T47D (cell line): Measurements from ENCODE around the gene P2RY14.
A peak's percentile ranks its signal among the peaks of the same experiment; 100 is the strongest.

Experiments used
- DNase-seq, 2 experiments: peaks; one replicate each; pipeline versions ENCODE4 v3.0.0 to v3.0.0-alpha.2; 2011 to 2012; ENCODE audit warnings: low read depth in 1 of 2, low spot score in 1 of 2
- JUND ChIP-seq: IDR thresholded peaks from 2 replicates; pipeline ENCODE4 v1.6.1; 2012; ENCODE audit warnings: low read depth
- in situ Hi-C: cut with HindIII; loops from 2 replicates; pipeline ENCODE4 v1.10.0; 2016; ENCODE audit warnings: low sequenced_read_pairs, low pct_unique_long_range_greater_than_20kb

The P2RY14 gene

DNA sequence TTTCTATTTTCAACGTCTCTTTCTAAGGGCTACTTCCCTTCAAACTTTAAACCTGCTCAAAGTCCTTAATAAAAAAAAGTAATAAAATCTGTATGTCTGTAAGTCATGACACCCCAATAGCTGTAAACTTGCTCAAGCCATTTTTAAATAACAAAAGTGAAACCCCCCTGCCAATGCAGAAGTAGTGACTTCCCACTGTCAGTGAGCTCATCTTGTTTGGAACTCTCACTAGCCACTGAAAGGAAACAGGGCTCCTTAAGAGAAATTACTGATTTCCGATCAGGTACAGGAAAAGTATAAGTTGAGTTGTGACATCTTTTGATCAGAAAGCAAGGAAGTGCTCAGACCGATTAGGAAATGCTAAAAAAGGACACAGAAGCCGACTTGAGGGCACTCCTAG lies 47.7 kb downstream of the P2RY14 start:
- no peak for TF ChIP-seq JUND
- in situ Hi-C loops, result no loop called here
- DNase-seq, result no peak

DNA sequence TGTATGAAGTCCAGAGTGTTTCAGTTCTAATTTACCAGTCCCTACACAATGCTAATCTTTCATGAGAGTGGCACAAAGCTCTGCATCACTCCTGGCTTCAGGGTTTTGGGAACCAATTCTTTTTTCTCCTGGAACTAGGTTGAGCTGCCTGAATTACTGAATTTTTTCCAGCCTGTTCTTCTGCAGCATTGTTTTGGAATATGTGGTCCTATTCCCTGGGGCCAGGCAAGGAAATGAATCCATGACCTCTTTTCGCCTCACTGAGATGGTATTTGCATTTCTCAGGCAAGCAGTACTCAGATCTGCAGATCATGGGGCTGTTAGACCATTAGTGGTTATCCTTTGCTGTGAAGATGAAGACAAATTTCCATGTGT lies 49.7 kb downstream of the P2RY14 start:
- DNase-seq, result no peak
- in situ Hi-C loops, result no loop called here

DNA sequence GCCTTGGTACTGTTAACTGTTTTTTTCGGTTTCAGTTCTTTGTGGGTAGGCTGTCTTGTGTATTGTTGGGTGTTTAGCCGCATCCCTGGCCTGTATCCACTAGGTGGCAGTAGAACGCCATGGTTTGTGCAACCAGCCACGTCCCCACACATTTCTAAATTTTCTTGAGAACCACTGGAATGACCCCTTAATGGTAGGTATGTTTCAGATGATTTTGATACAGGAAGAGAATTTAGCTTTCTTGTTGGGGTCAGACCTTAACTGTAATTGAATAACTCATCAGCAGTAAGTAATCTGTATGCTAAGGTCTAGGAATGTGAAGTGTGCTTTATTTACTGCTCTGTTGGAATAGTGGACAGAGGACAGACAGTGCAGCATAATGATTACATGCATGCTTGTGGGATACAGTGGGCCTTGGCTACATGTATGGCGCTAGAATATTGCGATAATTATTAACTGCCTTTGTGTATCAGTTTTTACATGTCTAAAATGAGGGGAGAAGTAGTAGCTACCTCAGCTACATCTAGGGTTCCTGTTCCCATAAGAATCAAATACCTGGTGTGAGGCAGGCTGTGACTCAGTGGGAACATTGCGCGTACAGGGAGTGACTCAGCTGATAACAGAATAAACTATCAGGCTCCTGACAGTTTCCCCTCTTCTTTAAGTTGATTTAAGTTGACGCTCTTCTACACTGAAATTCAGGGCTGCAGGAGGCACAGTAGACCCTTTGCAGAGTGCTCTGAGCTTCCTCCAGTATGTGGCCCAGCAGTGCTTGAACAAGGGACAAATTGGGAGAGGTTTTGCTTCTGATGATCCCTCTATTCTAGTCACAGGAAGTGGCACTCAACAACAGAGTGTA lies 50.3 kb downstream of the P2RY14 start:
- no peak for TF ChIP-seq JUND
- peak; percentile 64 to 79 for DNase-seq
- in situ Hi-C loops, result no loop called here

More for the DNA sequence above, 49.7 kb downstream of the P2RY14 start:
- TF ChIP-seq JUND, result no peak

DNA sequence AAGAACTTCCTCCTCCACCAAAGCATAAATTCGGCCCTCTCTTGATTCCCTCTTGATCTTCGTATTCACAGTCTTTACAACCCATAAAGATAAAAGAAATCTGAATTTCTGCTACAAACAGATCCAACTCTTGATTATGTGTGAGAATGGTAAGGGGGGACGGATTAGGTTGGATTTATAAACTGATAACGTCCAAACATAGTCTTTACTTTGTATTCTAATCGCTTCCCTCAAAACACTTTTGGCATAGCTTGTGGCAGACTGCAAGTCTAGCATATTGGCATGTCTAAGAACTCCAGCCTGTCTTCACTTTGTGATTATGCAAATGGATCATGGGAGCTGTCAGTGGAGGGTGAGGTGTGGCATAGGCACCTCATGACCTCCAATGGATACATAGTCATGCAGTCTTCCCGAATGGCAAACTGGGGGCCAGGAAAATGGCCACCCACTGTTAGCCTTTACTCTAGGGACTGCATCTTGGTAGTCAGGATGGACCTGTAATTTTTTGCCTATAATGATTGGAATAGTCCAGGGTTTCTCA lies 51.0 kb downstream of the P2RY14 start:
- in situ Hi-C loops, result no loop called here
- no peak for TF ChIP-seq JUND

DNA sequence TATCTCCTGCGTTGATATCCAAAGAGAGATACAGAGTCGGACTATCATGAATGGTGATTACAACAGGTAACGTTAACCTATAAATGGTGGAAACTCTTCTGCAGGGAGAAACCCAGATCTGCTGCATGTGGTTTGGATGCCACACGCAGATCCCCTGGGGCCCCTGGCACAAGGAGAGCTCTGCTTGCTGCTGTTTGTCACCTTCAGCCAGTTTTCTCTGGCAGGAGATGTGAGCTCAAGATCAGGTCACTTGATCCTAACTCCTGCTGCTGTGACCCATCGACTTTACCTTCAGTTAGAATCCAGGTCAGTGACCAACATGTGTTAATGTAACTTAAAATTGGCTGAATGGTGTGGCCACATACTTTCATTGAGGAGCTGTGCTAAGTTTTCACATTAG lies 51.5 kb downstream of the P2RY14 start:
- in situ Hi-C loops, result no loop called here
- TF ChIP-seq JUND, result no peak
- no peak for DNase-seq

More for the DNA sequence above, 51.0 kb downstream of the P2RY14 start:
- DNase-seq, result no peak

DNA sequence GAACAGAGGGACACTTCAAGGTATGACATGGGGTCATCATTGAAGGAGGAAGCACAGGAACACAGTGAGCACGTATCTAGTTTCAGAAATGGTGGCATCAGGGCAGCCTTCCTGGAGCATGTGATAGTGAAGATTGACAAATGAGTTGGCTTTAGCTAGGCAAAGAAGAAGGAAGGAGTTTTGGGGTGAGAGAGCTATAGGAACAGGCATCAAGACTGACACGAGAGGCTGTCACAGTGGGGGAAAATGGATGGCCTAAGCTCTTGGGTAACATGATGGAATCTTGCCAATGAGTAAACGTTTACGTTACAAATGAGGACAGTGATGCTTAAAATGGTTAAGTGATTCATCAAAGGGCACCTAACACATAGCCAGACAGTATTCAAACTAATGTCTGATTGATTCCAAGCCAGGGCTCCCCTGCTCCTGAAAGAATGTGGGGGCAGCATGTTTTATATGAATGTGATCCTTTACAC lies 52.2 kb downstream of the P2RY14 start:
- in situ Hi-C loops, result no loop called here
- no peak for TF ChIP-seq JUND
- peak in 1 of 2 experiments; percentile 54 for DNase-seq

DNA sequence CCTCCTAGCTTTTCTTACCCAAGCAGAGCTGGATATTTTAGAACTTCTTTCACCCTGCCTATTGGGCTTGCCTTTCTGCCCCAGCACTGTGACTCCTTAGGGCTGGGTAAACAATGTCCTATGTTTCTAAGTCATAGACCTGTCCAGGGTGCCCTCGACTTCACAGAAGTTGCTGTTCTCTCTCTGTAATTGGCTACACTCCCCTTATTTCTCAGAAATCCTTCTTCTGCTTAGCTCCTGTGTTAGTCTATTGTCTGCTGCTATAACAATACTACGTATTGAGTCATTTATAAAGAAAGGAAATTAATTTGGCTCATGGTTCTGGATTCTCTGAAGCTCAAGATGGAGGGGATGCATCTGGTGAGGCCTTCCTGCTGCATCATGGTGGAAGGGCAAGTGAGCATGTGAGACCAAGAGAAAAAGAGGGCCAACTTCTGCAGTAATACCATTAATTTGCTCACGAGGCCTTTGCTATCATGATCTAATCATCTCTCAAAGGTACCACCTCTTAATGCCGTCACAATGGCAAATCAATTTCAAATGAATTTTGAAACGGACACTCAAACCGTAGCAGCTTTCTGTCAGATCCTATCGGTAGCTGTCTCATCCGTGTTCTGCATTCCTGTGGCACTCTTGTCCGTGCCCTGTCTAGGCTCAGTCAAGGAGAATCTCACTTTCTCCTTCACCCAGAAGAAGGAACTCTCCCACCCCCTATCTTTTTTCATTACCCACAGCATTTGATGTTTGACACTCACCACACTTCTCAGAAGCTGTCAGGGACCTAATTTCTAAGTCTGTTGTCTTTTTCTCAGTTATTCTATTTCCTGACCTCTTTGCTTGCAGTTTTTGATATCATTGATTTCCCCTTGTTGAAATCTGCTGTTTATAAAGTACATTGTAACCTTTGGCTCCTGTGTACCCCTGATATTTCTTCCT lies 53.0 kb downstream of the P2RY14 start:
- no peak for DNase-seq
- in situ Hi-C loops, result no loop called here
- no peak for TF ChIP-seq JUND

DNA sequence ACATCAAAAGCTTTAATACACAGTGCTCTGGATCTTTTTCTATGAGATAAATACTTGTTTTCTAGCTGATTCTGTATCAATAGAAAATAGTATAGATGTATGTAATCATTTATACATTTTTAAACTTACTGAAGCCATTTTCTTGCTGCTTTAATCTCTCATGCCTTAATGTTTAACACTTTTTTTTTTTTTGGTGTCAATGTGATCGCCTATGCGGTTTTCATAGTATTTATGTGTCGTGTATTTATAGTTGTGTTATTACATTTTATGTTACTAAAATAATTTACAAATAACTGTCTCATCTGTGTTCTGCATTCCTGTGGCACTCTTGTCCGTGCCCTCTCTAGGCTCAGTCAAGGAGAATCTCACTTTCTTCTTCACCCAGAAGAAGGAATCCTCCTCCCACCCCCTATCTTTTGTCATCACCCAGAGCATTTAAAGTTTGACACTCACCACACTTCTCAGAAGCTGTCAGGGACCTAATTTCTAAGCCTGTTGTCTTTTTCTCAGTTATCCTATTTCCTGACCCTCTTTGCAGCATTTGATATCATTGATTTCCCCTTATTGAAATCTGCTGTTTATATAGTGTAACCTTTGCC lies 54.0 kb downstream of the P2RY14 start:
- DNase-seq, result no peak
- TF ChIP-seq JUND, result no peak
- in situ Hi-C loops, result no loop called here

DNA sequence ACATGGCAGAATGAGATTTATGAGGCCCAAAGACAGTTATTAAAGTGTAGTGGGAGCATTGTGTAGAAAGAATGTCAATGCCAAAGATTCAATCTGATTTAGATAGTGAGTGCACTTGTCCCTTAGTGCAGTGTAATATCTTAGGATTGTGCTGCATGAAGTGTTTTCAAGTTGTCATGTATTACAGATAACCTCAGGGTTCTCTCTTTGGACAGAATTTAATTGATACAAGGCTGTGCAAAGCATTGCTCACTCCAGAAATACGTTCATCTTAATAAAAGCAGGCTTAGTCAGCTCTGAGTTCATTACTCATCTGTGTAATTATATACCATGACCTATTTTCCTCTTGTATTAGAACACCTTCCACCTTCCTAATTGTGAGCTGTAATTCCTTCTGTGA lies 59.3 kb downstream of the P2RY14 start:
- in situ Hi-C loops, result no loop called here
- no peak for TF ChIP-seq JUND
- DNase-seq, result no peak

DNA sequence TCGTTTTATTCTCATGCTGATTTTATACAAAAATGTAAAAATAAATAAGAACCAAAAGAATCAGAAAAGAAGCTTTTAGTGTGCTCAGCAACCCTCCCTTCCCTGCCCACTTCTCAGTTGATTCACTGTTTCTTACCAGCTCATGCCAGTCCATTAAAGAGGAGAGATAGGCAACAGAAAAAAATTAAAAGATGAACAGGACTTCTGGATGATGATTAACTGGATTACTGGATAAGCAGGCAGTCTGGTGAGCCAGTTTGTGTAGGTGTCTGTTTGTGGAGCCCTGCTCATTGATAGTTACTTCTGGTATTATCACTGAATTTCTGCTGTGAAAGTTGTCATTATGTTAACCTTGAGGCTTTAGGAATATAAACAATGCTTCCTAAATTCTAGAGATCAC lies 60.2 kb downstream of the P2RY14 start:
- no peak for TF ChIP-seq JUND
- in situ Hi-C loops, result no loop called here
- DNase-seq, result no peak

DNA sequence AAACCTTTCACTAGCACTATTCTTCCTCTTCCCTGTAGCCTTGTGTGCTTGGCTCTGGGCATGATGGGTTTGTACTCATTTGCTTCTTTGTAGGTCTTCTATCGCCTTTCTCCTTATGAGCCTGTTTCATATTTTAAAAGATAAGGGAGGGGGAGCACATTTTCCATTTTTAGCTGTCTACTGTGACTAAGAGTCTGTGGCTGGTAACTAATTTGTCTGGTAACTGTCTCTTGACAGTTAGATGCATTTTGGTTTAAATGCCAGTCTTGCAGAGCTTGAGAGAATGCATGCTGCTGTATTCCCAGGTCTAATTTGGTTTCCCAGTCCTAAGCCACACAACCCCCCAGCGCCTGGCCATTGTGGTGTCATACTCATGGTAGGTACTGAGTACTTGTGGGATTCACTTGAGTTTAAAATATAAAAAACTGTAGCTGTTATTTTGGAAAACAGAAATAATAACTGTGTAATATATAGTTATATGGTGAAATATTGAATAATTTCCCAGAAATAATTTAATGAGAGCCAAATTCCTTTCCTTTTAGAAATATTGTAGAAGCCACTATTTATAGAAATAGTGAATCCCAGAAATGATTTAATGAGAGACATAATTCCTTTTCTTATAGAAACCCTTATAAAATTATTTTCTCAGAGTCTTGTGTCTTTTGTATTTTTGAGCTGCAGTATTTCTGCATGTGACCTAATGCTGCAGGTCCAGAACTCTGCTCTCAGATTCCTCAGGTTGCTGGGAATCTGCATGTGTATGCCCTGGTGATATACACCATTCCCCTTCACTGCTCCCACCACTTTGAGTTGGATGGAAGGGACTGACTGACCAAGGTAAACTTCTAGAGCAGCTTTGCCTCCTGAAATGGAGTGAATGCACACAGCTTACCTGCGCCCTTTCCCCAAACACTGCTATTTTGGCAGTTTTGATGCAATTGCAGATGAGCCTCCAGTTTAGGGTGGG lies 61.4 kb downstream of the P2RY14 start:
- in situ Hi-C loops, result no loop called here
- no peak for DNase-seq
- TF ChIP-seq JUND, result no peak

DNA sequence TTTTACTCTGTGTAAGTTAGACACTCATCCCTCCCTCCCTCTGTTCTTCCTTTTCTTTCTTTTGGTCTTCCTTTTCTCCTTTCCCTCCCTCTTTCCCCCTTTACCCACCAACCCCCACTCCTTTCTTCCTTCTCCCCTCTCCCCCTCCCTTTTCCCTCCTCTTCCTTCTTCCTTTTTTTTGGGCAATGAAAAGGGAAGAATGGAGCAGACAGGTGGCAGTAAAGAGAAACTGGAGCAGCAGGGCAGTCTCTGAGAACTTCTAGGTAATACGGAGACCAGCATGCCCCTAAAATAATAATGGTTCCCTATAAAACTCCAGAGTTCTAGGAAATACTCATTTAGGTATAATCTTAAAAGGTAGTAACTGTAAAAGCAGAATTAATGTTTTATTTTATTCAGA lies 63.9 kb downstream of the P2RY14 start:
- in situ Hi-C loops, result no loop called here
- TF ChIP-seq JUND, result no peak
- no peak for DNase-seq
